SK-N-MC (cell line): ENCODE measurements around the gene CASP4.

ENCODE experiments used
- EZH2 ChIP-seq: fragments of 200-600 bp; sonication (generic); IDR thresholded peaks from one replicate; pipeline ENCODE4 v1.6.1; 2017; ENCODE audit warnings: antibody characterized with exemption
- FOXP2 ChIP-seq: optimal IDR thresholded peaks from 2 replicates; pipeline ENCODE3; 2011; ENCODE audit warnings: mild to moderate bottlenecking, moderate library complexity; ENCODE audit not compliant: insufficient read depth; ENCODE audit errors: extremely low read length, control extremely low read depth
- POLR2AphosphoS5 ChIP-seq: IDR thresholded peaks from 2 replicates; pipeline ENCODE4 v1.6.1; 2012; ENCODE audit warnings: mild to moderate bottlenecking, low read depth, low read length, borderline replicate concordance

DNA sequence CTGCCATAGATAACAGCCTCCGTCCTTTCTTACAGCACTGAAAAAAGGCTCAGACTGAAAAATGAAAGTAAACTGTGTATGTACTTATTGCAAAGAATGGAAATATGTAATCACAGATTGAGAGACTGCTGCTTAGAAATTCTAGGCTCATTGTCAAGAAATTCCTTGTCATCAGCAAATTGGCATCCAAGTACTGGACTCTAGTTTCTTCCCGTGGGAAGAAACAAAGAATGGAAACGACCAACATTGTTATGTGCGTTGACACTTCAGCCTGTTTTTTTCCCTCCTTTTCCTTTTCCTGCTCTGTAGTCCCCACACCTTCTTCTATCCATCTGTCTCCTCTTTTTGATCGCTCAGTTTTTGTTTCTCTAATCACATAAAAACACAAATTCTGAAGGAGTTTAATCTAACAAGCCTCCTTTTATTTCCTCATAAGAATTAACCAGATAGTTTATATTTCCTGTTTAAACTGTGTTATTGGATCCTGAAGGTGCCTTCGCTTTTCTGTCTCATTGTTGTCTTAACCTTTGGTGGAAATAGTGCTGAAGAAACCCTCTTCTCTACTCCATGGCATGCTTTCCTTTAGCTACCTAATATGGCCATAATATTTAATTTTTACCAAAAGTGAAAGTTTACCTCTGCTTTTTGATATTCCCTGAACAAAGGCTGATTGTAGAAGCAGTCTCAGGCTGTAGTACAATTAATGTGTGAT, 50.1 kb downstream of the CASP4 start:
- TF ChIP-seq EZH2 (no peak), POLR2AphosphoS5 (no peak), FOXP2 (no peak)
